Keratinocyte (primary cell): Measurements from ENCODE around the gene NKX2-4. TPM values are rescaled to one million over a fixed set of nuclear protein-coding genes. Genes with fewer than 3 reads are reported as not detected.

Source experiments
- DNase-seq: peaks from one replicate; pipeline ENCODE4 v3.0.0-alpha.2; 2011; ENCODE audit warnings: low read depth, missing footprints, low spot score
- FAIRE-seq: peaks from 2 replicates; lab custom pipeline; 2011; peaks lifted over from hg19 to GRCh38; lab: Jason Lieb, UNC
- H2AFZ ChIP-seq: 2 replicates; pipeline ENCODE4 v1.6.0; 2012; ENCODE audit warnings: low read length, control low read depth, inconsistent platforms; ENCODE audit not compliant: control insufficient read depth
- H3K27ac ChIP-seq: 2 replicates; pipeline ENCODE4 v1.5.1; 2011; ENCODE audit warnings: low read length; ENCODE audit not compliant: control insufficient read depth, insufficient read depth
- H3K27me3 ChIP-seq: 3 replicates; pipeline ENCODE4 v1.6.0; 2011; ENCODE audit warnings: low read length; ENCODE audit not compliant: control insufficient read depth, insufficient read depth; ENCODE audit errors: extremely low read depth
- H3K36me3 ChIP-seq, 2 experiments: 2 replicates in 1 of 2; 3 replicates in 1 of 2; pipeline ENCODE4 v1.5.1; 2011; ENCODE audit warnings: low read length in 2 of 2, mild to moderate bottlenecking in 1 of 2; ENCODE audit not compliant: control insufficient read depth in 2 of 2, insufficient read depth in 2 of 2; ENCODE audit errors: extremely low read depth in 1 of 2
- H3K4me1 ChIP-seq: 3 replicates; pipeline ENCODE4 v1.5.1; 2011; ENCODE audit warnings: low read length; ENCODE audit not compliant: control insufficient read depth, insufficient read depth; ENCODE audit errors: extremely low read depth
- H3K4me2 ChIP-seq: 3 replicates; pipeline ENCODE4 v1.6.0; 2011; ENCODE audit warnings: low read depth, low read length; ENCODE audit not compliant: control insufficient read depth, insufficient read depth; ENCODE audit errors: extremely low read depth
- H3K4me3 ChIP-seq, 3 experiments: fragments of 200-600 bp in 1 of 3; sonication (generic) in 1 of 3; 2 replicates in 2 of 3; 3 replicates in 1 of 3; pipeline ENCODE4 v1.5.1; 2011 to 2016; ENCODE audit warnings: low read length in 3 of 3, mild to moderate bottlenecking in 3 of 3, control low read depth in 2 of 3, inconsistent platforms in 1 of 3, low read depth in 1 of 3, mixed read lengths in 1 of 3, mixed run types in 1 of 3, moderate library complexity in 1 of 3; ENCODE audit not compliant: control insufficient read depth in 2 of 3, insufficient read depth in 2 of 3; ENCODE audit errors: extremely low read depth in 1 of 3
- H3K79me2 ChIP-seq: 2 replicates; pipeline ENCODE4 v1.6.0; 2012; ENCODE audit warnings: low read length; ENCODE audit not compliant: control insufficient read depth, insufficient read depth
- H3K9ac ChIP-seq: 3 replicates; pipeline ENCODE4 v1.6.0; 2011; ENCODE audit warnings: low read length; ENCODE audit not compliant: control insufficient read depth, insufficient read depth; ENCODE audit errors: extremely low read depth
- H3K9me1 ChIP-seq: 3 replicates; pipeline ENCODE4 v1.6.0; 2011; ENCODE audit warnings: low read length; ENCODE audit not compliant: control insufficient read depth, insufficient read depth; ENCODE audit errors: extremely low read depth
- H3K9me3 ChIP-seq: 2 replicates; pipeline ENCODE4 v1.5.1; 2012; ENCODE audit warnings: low read depth, low read length; ENCODE audit not compliant: control insufficient read depth
- H4K20me1 ChIP-seq: 3 replicates; pipeline ENCODE4 v1.6.0; 2011; ENCODE audit warnings: low read length; ENCODE audit not compliant: control insufficient read depth, insufficient read depth; ENCODE audit errors: extremely low read depth
- EZH2 ChIP-seq: IDR thresholded peaks from one replicate; pipeline ENCODE4 v1.6.1; 2012; ENCODE audit warnings: inconsistent platforms, mild to moderate bottlenecking, low read length, moderate library complexity
- dilution Hi-C: fragments of 300-500 bp; cut with MboI; formaldehyde crosslinking; loops from one replicate; pipeline ENCODE4 v1.7.0; 2020; ENCODE audit warnings: low sequenced_read_pairs; ENCODE audit not compliant: extremely low pct_ligation_motif_present
- polyA plus RNA-seq, 5 experiments: library from polyadenylated mRNA; depleted of rRNA in 3 of 5; stranded (reverse) in 3 of 5; stranded (forward) in 1 of 5; unstranded in 1 of 5; fragments of >200 nt; gene quantifications; 1 replicate in 1 of 5; 2 replicates in 3 of 5; 3 replicates in 1 of 5; pipeline versions ENCODE4 v1.2.1 to v1.2.3, GENCODE V29; 2011 to 2012; ENCODE audit warnings: missing spikeins in 2 of 5, low read depth in 1 of 5, low replicate concordance in 1 of 5
- TF ChIP-seq, protein P1 (sequence below), 3 experiments: IDR thresholded peaks in 1 of 3; conservative IDR thresholded peaks in 1 of 3; optimal IDR thresholded peaks in 1 of 3; 2 replicates in 2 of 3; 3 replicates in 1 of 3; pipeline versions ENCODE3 to v1.5.1; 2011; ENCODE audit warnings: low read length in 3 of 3, mild to moderate bottlenecking in 3 of 3, moderate library complexity in 2 of 3, control low read depth in 1 of 3, inconsistent platforms in 1 of 3; ENCODE audit not compliant: insufficient read depth in 2 of 3; ENCODE audit errors: extremely low read depth in 1 of 3

The NKX2-4 gene
- polyA plus RNA-seq, 1 donor (not counting 4 experiments of a cell fraction or from before 2014, with no cell fraction given) = not detected

DNA sequence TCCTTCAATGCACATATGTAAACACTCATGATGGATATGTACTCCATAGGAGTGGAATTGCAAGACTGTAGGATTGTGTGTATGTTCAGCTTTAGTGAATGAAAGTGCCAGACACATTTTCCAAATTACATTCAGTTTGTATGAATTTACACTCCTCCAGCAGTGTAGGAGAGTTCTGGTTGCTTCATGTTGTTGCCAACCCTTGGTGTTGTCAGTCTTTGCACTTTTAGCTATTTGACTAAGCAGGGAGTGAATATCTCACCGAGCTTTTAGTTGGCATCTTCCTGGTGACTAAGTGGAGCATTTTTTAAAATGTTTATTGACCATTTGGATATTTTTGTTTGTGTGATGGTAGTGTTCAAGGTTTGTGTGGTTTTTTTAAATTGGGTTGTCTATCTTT, 23.9 kb downstream of the NKX2-4 start:
- H3K9me3 ChIP-seq = no peaks in the 10 kb centered on the region
- H3K27ac ChIP-seq = no peak overlapping the region
- no peaks in the 10 kb centered on the region for H3K27me3 ChIP-seq
- no peak overlapping the region for H3K4me3 ChIP-seq
- H2AFZ ChIP-seq = no peak overlapping the region
- TF ChIP-seq, protein P1, sequence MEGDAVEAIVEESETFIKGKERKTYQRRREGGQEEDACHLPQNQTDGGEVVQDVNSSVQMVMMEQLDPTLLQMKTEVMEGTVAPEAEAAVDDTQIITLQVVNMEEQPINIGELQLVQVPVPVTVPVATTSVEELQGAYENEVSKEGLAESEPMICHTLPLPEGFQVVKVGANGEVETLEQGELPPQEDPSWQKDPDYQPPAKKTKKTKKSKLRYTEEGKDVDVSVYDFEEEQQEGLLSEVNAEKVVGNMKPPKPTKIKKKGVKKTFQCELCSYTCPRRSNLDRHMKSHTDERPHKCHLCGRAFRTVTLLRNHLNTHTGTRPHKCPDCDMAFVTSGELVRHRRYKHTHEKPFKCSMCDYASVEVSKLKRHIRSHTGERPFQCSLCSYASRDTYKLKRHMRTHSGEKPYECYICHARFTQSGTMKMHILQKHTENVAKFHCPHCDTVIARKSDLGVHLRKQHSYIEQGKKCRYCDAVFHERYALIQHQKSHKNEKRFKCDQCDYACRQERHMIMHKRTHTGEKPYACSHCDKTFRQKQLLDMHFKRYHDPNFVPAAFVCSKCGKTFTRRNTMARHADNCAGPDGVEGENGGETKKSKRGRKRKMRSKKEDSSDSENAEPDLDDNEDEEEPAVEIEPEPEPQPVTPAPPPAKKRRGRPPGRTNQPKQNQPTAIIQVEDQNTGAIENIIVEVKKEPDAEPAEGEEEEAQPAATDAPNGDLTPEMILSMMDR (optimal IDR thresholded peaks at IDR 0.05 in 1 of 3, IDR thresholded peaks at IDR 0.05 in 1 of 3, conservative IDR thresholded peaks at IDR 0.05 in 1 of 3; ENCODE audit: extremely low read depth in 1 of 3, insufficient read depth in 2 of 3, low read length in 3 of 3) = no peak
- TF ChIP-seq EZH2 = no peak
- H3K79me2 ChIP-seq = peaks cover 8% of the 10 kb centered on the region
- DNase-seq = no peak
- H3K36me3 ChIP-seq = peaks cover 0 to 3% of the 10 kb centered on the region in 2 experiments
- H3K9me1 ChIP-seq = no peaks in the 10 kb centered on the region
- H4K20me1 ChIP-seq = no peaks in the 10 kb centered on the region
- FAIRE-seq = no peak
- H3K9ac ChIP-seq = no peak overlapping the region
- dilution Hi-C loops = no loop called here
- no peaks in the 10 kb centered on the region for H3K4me1 ChIP-seq
- H3K4me2 ChIP-seq = no peak overlapping the region

DNA sequence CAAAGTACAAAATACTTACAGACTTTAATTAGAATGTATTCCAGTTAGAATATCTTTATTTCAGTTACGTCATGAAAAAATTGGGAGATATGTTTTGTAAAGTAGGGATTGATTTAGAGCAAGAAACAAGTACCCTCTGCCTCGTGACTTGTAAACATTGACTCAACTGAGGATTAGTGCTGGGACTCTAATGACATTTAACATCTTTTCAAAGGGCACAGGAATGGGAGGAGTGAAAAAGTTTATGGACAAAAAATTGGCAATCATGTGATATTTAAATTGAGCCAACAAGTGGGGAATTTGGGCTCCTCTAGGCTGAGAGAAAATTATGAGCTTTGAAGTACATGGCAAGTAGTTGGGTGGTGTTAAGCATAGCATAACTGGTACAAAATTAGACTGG, 25.3 kb downstream of the NKX2-4 start:
- H2AFZ ChIP-seq = no peak overlapping the region
- FAIRE-seq = no peak
- peaks cover 6% of the 10 kb centered on the region for H3K79me2 ChIP-seq
- H3K36me3 ChIP-seq = no peaks in the 10 kb centered on the region
- H3K4me1 ChIP-seq = no peaks in the 10 kb centered on the region
- no peak overlapping the region for H3K27ac ChIP-seq
- no peaks in the 10 kb centered on the region for H3K27me3 ChIP-seq
- TF ChIP-seq, protein P1 (optimal IDR thresholded peaks at IDR 0.05 in 1 of 3, IDR thresholded peaks at IDR 0.05 in 1 of 3, conservative IDR thresholded peaks at IDR 0.05 in 1 of 3; ENCODE audit: extremely low read depth in 1 of 3, insufficient read depth in 2 of 3, low read length in 3 of 3) = no peak
- TF ChIP-seq EZH2 = no peak
- H3K4me2 ChIP-seq = no peak overlapping the region
- no peak overlapping the region for H3K4me3 ChIP-seq
- dilution Hi-C loops = no loop called here
- no peaks in the 10 kb centered on the region for H4K20me1 ChIP-seq
- DNase-seq = no peak
- no peaks in the 10 kb centered on the region for H3K9me3 ChIP-seq
- H3K9ac ChIP-seq = no peak overlapping the region
- H3K9me1 ChIP-seq = no peaks in the 10 kb centered on the region
